Measurements from ENCODE around the gene COMMD8. TPM values are rescaled to one million over a fixed set of nuclear protein-coding genes. Genes with fewer than 3 reads are reported as not detected.

COMMD8 gene
- total RNA-seq, 1 experiment from 2014 or later: 27.4 TPM

DNA sequence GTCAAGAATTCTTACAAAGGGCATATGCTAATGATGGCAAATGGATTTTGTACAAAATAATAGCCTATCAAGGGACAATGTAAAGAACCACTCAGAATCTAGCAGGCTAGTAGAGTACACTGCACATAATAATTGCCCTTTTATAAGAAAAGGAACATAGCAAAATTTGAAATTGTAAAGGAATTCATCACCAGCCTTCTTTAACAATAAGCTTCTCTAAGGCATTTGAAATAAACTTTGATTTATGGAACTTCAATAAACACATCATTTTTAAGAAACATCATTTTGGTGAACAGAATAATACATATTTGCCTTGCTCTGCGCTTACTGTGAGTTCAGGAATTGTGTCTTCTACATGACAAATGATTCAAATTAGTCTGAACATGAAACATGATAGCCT lies 11.9 kb upstream of the COMMD8 start:
- Histone ChIP-seq H4K20me1 (ENCODE audit: insufficient read depth) (no peaks in the 10 kb centered on the region), H3K36me3 (ENCODE audit: low read depth) (no peaks in the 10 kb centered on the region), H3K9me3 (ENCODE audit: insufficient read depth, low read depth) (no peaks in the 10 kb centered on the region), H3K79me2 (ENCODE audit: low read depth) (no peaks in the 10 kb centered on the region), H3K4me2 (no peak overlapping the region), H3K9me2 (ENCODE audit: insufficient read depth) (no peaks in the 10 kb centered on the region), H3K27me3 (ENCODE audit: insufficient read depth, low read depth) (no peaks in the 10 kb centered on the region), H3K4me3 (no peak overlapping the region), H3K27ac (no peak overlapping the region), H3K4me1 (replicated peaks; ENCODE audit: insufficient read depth) (peaks cover 2% of the 10 kb centered on the region; the same call in 1 of the 2 replicates), H2AFZ (no peak overlapping the region), H3F3A (ENCODE audit: insufficient read depth, low read depth) (no peaks in the 10 kb centered on the region)
- no TSS peak for BruUV-seq (replicated peaks)
- DNase-seq: no peak
- TF ChIP-seq EZH2 (IDR thresholded peaks at IDR 0.05; ENCODE audit: low read depth): no peak
- TF ChIP-seq, protein P1, sequence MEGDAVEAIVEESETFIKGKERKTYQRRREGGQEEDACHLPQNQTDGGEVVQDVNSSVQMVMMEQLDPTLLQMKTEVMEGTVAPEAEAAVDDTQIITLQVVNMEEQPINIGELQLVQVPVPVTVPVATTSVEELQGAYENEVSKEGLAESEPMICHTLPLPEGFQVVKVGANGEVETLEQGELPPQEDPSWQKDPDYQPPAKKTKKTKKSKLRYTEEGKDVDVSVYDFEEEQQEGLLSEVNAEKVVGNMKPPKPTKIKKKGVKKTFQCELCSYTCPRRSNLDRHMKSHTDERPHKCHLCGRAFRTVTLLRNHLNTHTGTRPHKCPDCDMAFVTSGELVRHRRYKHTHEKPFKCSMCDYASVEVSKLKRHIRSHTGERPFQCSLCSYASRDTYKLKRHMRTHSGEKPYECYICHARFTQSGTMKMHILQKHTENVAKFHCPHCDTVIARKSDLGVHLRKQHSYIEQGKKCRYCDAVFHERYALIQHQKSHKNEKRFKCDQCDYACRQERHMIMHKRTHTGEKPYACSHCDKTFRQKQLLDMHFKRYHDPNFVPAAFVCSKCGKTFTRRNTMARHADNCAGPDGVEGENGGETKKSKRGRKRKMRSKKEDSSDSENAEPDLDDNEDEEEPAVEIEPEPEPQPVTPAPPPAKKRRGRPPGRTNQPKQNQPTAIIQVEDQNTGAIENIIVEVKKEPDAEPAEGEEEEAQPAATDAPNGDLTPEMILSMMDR (conservative IDR thresholded peaks at IDR 0.05): no peak
- intact Hi-C loops (cut with micrococcal nuclease; ENCODE audit: unreplicated experiment): no loop called here
- POLR2A ChIA-PET (ENCODE audit: unreplicated experiment): no interaction called here
- CTCF ChIA-PET: no interaction called here

DNA sequence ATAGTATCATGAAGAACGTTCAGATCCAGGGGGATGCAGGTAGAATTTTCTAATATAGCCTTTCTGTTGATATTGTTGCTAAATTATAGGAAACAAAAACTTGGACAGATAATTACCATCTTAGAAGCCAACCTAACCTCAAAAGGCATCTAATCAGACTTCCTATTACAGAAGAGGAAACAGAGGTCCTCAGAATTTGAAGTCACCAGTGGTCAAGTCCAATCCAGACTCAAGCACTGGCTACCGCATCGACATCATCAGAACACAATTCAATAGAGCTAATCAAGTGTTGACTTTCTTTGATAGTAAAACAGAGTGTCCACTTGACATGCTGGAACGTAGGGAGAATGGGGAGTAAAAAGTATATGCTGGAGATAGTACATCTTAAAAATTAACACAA lies 11.3 kb upstream of the COMMD8 start:
- Histone ChIP-seq H3K4me3 (no peak overlapping the region), H3K9me3 (ENCODE audit: insufficient read depth, low read depth) (no peaks in the 10 kb centered on the region), H3K4me2 (no peak overlapping the region), H4K20me1 (ENCODE audit: insufficient read depth) (no peaks in the 10 kb centered on the region), H2AFZ (no peak overlapping the region), H3K4me1 (replicated peaks; ENCODE audit: insufficient read depth) (peaks cover 9% of the 10 kb centered on the region; the same call in 1 of the 2 replicates), H3K27ac (no peak overlapping the region), H3K27me3 (ENCODE audit: insufficient read depth, low read depth) (no peaks in the 10 kb centered on the region), H3K36me3 (ENCODE audit: low read depth) (no peaks in the 10 kb centered on the region), H3K9me2 (ENCODE audit: insufficient read depth) (no peaks in the 10 kb centered on the region), H3K79me2 (ENCODE audit: low read depth) (no peaks in the 10 kb centered on the region), H3F3A (ENCODE audit: insufficient read depth, low read depth) (no peaks in the 10 kb centered on the region)
- intact Hi-C loops (cut with micrococcal nuclease; ENCODE audit: unreplicated experiment): no loop called here
- TF ChIP-seq, protein P1 (conservative IDR thresholded peaks at IDR 0.05): no peak
- no peak for TF ChIP-seq EZH2 (IDR thresholded peaks at IDR 0.05; ENCODE audit: low read depth)
- ChIA-PET POLR2A (ENCODE audit: unreplicated experiment) (no interaction called here), CTCF (no interaction called here)
- DNase-seq: no peak
- no TSS peak for BruUV-seq (replicated peaks)

GRCh38 chr4:47473141-47473750 lies 9.7 kb upstream of the COMMD8 start:
- Histone ChIP-seq H3K79me2 (ENCODE audit: low read depth) (no peaks in the 10 kb centered on the region), H3K36me3 (ENCODE audit: low read depth) (no peaks in the 10 kb centered on the region), H3K27me3 (ENCODE audit: insufficient read depth, low read depth) (no peaks in the 10 kb centered on the region), H3K4me3 (no peak overlapping the region), H3K4me2 (no peak overlapping the region), H2AFZ (no peak overlapping the region), H4K20me1 (ENCODE audit: insufficient read depth) (no peaks in the 10 kb centered on the region), H3K4me1 (replicated peaks; ENCODE audit: insufficient read depth) (peaks cover 12% of the 10 kb centered on the region; the same call in 1 of the 2 replicates), H3F3A (ENCODE audit: insufficient read depth, low read depth) (no peaks in the 10 kb centered on the region), H3K27ac (no peak overlapping the region), H3K9me3 (ENCODE audit: insufficient read depth, low read depth) (no peaks in the 10 kb centered on the region), H3K9me2 (ENCODE audit: insufficient read depth) (no peaks in the 10 kb centered on the region)
- POLR2A ChIA-PET (ENCODE audit: unreplicated experiment): no interaction called here
- intact Hi-C loops (cut with micrococcal nuclease; ENCODE audit: unreplicated experiment): no loop called here
- no peak for DNase-seq
- BruUV-seq (replicated peaks): no TSS peak
- CTCF ChIA-PET: no interaction called here
- TF ChIP-seq, protein P1 (conservative IDR thresholded peaks at IDR 0.05): no peak
- TF ChIP-seq EZH2 (IDR thresholded peaks at IDR 0.05; ENCODE audit: low read depth): no peak
